Ovary (tissue), 3 donors: ENCODE data around the gene RBPJ.

Experiments used
- EP300 ChIP-seq: sonication (generic); formaldehyde crosslinking; IDR thresholded peaks from one replicate; pipeline ENCODE4 v1.6.1; 2017; ENCODE audit warnings: antibody characterized with exemption
- POLR2A ChIP-seq: fragments of 450-650 bp; IDR thresholded peaks from one replicate; pipeline ENCODE4 v1.6.1; 2017; ENCODE audit warnings: antibody characterized with exemption, mild to moderate bottlenecking, moderate library complexity
- TF ChIP-seq, protein P1 (sequence below), 3 donors: fragments of 450-650 bp in 2 of 3; fragments of 200-600 bp in 1 of 3; IDR thresholded peaks; one replicate each; pipeline versions ENCODE4 v1.5.1 to v1.8.0; 2016 to 2022; ENCODE audit warnings: antibody characterized with exemption in 3 of 3, mild to moderate bottlenecking in 1 of 3
- donor health status: DM: no; HTN: no; CAD: no.

DNA sequence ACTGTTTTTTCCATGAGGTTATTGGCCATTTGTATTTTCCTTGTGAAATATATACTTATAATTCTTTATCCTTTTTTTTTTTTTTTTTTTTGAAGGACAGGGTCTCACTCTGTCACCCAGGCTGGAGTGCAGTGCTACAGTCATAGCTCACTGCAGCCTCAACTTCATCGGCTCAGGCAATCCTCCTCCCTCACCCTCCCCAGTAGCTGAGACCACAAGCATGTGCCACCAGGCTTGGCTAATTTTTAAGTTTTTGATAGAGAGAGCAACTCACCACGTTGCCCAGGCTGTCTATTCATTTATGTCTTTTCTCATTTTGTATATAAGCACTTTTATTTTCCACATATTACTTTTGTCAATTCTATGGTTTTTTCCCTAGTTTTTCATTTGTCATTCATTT is 16.8 kb downstream of the RBPJ start:
- TF ChIP-seq, protein P1, sequence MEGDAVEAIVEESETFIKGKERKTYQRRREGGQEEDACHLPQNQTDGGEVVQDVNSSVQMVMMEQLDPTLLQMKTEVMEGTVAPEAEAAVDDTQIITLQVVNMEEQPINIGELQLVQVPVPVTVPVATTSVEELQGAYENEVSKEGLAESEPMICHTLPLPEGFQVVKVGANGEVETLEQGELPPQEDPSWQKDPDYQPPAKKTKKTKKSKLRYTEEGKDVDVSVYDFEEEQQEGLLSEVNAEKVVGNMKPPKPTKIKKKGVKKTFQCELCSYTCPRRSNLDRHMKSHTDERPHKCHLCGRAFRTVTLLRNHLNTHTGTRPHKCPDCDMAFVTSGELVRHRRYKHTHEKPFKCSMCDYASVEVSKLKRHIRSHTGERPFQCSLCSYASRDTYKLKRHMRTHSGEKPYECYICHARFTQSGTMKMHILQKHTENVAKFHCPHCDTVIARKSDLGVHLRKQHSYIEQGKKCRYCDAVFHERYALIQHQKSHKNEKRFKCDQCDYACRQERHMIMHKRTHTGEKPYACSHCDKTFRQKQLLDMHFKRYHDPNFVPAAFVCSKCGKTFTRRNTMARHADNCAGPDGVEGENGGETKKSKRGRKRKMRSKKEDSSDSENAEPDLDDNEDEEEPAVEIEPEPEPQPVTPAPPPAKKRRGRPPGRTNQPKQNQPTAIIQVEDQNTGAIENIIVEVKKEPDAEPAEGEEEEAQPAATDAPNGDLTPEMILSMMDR (IDR thresholded peaks at IDR 0.05): no peak
- TF ChIP-seq EP300 (no peak), POLR2A (no peak)
